Keratinocyte (primary cell): ENCODE data around the gene C5. TPM values are rescaled to one million over a fixed set of nuclear protein-coding genes. Genes with fewer than 3 reads are reported as not detected.
A peak's percentile ranks its signal among the peaks of the same experiment; 100 is the strongest.

Experiments used
- DNase-seq: peaks from one replicate; pipeline ENCODE4 v3.0.0-alpha.2; 2011; ENCODE audit warnings: low read depth, missing footprints, low spot score
- FAIRE-seq: peaks from 2 replicates; lab custom pipeline; 2011; peaks lifted over from hg19 to GRCh38; lab: Jason Lieb, UNC
- H2AFZ ChIP-seq: 2 replicates; pipeline ENCODE4 v1.6.0; 2012; ENCODE audit warnings: low read length, control low read depth, inconsistent platforms; ENCODE audit not compliant: control insufficient read depth
- H3K27ac ChIP-seq: 2 replicates; pipeline ENCODE4 v1.5.1; 2011; ENCODE audit warnings: low read length; ENCODE audit not compliant: control insufficient read depth, insufficient read depth
- H3K27me3 ChIP-seq: 3 replicates; pipeline ENCODE4 v1.6.0; 2011; ENCODE audit warnings: low read length; ENCODE audit not compliant: control insufficient read depth, insufficient read depth; ENCODE audit errors: extremely low read depth
- H3K36me3 ChIP-seq, 2 experiments: 2 replicates in 1 of 2; 3 replicates in 1 of 2; pipeline ENCODE4 v1.5.1; 2011; ENCODE audit warnings: low read length in 2 of 2, mild to moderate bottlenecking in 1 of 2; ENCODE audit not compliant: control insufficient read depth in 2 of 2, insufficient read depth in 2 of 2; ENCODE audit errors: extremely low read depth in 1 of 2
- H3K4me1 ChIP-seq: 3 replicates; pipeline ENCODE4 v1.5.1; 2011; ENCODE audit warnings: low read length; ENCODE audit not compliant: control insufficient read depth, insufficient read depth; ENCODE audit errors: extremely low read depth
- H3K4me2 ChIP-seq: 3 replicates; pipeline ENCODE4 v1.6.0; 2011; ENCODE audit warnings: low read depth, low read length; ENCODE audit not compliant: control insufficient read depth, insufficient read depth; ENCODE audit errors: extremely low read depth
- H3K4me3 ChIP-seq, 3 experiments: fragments of 200-600 bp in 1 of 3; sonication (generic) in 1 of 3; 2 replicates in 2 of 3; 3 replicates in 1 of 3; pipeline ENCODE4 v1.5.1; 2011 to 2016; ENCODE audit warnings: low read length in 3 of 3, mild to moderate bottlenecking in 3 of 3, control low read depth in 2 of 3, inconsistent platforms in 1 of 3, low read depth in 1 of 3, mixed read lengths in 1 of 3, mixed run types in 1 of 3, moderate library complexity in 1 of 3; ENCODE audit not compliant: control insufficient read depth in 2 of 3, insufficient read depth in 2 of 3; ENCODE audit errors: extremely low read depth in 1 of 3
- H3K79me2 ChIP-seq: 2 replicates; pipeline ENCODE4 v1.6.0; 2012; ENCODE audit warnings: low read length; ENCODE audit not compliant: control insufficient read depth, insufficient read depth
- H3K9ac ChIP-seq: 3 replicates; pipeline ENCODE4 v1.6.0; 2011; ENCODE audit warnings: low read length; ENCODE audit not compliant: control insufficient read depth, insufficient read depth; ENCODE audit errors: extremely low read depth
- H3K9me1 ChIP-seq: 3 replicates; pipeline ENCODE4 v1.6.0; 2011; ENCODE audit warnings: low read length; ENCODE audit not compliant: control insufficient read depth, insufficient read depth; ENCODE audit errors: extremely low read depth
- H3K9me3 ChIP-seq: 2 replicates; pipeline ENCODE4 v1.5.1; 2012; ENCODE audit warnings: low read depth, low read length; ENCODE audit not compliant: control insufficient read depth
- H4K20me1 ChIP-seq: 3 replicates; pipeline ENCODE4 v1.6.0; 2011; ENCODE audit warnings: low read length; ENCODE audit not compliant: control insufficient read depth, insufficient read depth; ENCODE audit errors: extremely low read depth
- EZH2 ChIP-seq: IDR thresholded peaks from one replicate; pipeline ENCODE4 v1.6.1; 2012; ENCODE audit warnings: inconsistent platforms, mild to moderate bottlenecking, low read length, moderate library complexity
- dilution Hi-C: fragments of 300-500 bp; cut with MboI; formaldehyde crosslinking; loops from one replicate; pipeline ENCODE4 v1.7.0; 2020; ENCODE audit warnings: low sequenced_read_pairs; ENCODE audit not compliant: extremely low pct_ligation_motif_present
- polyA plus RNA-seq, 5 experiments: library from polyadenylated mRNA; depleted of rRNA in 3 of 5; stranded (reverse) in 3 of 5; stranded (forward) in 1 of 5; unstranded in 1 of 5; fragments of >200 nt; gene quantifications; 1 replicate in 1 of 5; 2 replicates in 3 of 5; 3 replicates in 1 of 5; pipeline versions ENCODE4 v1.2.1 to v1.2.3, GENCODE V29; 2011 to 2012; ENCODE audit warnings: missing spikeins in 2 of 5, low read depth in 1 of 5, low replicate concordance in 1 of 5
- TF ChIP-seq, protein P1 (sequence below), 3 experiments: IDR thresholded peaks in 1 of 3; conservative IDR thresholded peaks in 1 of 3; optimal IDR thresholded peaks in 1 of 3; 2 replicates in 2 of 3; 3 replicates in 1 of 3; pipeline versions ENCODE3 to v1.5.1; 2011; ENCODE audit warnings: low read length in 3 of 3, mild to moderate bottlenecking in 3 of 3, moderate library complexity in 2 of 3, control low read depth in 1 of 3, inconsistent platforms in 1 of 3; ENCODE audit not compliant: insufficient read depth in 2 of 3; ENCODE audit errors: extremely low read depth in 1 of 3

The C5 gene
- polyA plus RNA-seq, 1 donor (not counting 4 experiments of a cell fraction or from before 2014, with no cell fraction given): 0.76 TPM

DNA sequence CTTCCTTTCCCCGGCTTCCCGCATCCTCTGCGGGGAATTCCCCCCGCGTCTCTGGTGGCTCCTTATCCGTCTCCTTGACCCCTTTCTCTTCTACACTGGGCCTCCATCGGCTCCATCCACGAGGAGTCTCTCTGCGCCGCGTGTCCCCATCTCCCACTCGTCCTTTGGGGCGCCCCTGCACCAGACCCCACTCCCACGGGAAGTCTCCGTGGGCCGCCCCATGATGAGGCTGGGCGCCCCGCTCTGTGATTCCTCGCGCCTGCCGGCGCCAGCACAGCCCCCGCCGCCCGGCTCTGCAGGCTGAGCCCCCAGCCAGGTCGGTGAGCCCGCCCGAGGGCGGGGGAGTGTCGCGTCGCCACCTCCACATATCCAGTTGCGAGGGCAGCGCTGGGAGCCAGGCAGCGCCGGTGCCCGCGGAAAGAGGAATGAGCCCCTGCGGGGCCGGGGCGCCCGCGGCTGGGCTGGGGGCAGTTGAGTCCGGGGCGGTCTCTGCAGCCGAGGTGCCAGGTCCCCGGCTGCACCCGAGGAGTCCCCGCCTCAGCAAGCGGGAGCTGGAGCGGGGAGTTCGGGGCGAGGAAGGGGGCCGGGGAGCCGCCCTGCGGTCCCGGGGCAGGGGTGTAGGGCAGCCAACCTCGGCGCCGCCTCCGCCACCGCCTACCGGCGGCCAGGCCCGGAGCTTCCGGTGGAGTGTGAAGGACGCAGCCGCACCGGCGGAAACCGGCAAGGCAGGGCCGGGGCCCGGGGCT lies 121.4 kb downstream of the C5 start:
- H3K9me1 ChIP-seq: no peaks in the 10 kb centered on the region
- no peaks in the 10 kb centered on the region for H4K20me1 ChIP-seq
- H3K4me1 ChIP-seq: peaks cover 28% of the 10 kb centered on the region
- peak overlapping the region; percentile 47 for H3K27ac ChIP-seq
- H3K36me3 ChIP-seq: no peaks in the 10 kb centered on the region
- TF ChIP-seq, protein P1, sequence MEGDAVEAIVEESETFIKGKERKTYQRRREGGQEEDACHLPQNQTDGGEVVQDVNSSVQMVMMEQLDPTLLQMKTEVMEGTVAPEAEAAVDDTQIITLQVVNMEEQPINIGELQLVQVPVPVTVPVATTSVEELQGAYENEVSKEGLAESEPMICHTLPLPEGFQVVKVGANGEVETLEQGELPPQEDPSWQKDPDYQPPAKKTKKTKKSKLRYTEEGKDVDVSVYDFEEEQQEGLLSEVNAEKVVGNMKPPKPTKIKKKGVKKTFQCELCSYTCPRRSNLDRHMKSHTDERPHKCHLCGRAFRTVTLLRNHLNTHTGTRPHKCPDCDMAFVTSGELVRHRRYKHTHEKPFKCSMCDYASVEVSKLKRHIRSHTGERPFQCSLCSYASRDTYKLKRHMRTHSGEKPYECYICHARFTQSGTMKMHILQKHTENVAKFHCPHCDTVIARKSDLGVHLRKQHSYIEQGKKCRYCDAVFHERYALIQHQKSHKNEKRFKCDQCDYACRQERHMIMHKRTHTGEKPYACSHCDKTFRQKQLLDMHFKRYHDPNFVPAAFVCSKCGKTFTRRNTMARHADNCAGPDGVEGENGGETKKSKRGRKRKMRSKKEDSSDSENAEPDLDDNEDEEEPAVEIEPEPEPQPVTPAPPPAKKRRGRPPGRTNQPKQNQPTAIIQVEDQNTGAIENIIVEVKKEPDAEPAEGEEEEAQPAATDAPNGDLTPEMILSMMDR (optimal IDR thresholded peaks at IDR 0.05 in 1 of 3, IDR thresholded peaks at IDR 0.05 in 1 of 3, conservative IDR thresholded peaks at IDR 0.05 in 1 of 3; ENCODE audit: extremely low read depth in 1 of 3, insufficient read depth in 2 of 3, low read length in 3 of 3): no peak
- TF ChIP-seq EZH2: no peak
- H3K79me2 ChIP-seq: no peaks in the 10 kb centered on the region
- peak overlapping the region; percentile 80 for H2AFZ ChIP-seq
- peak overlapping the region; percentile 89 for H3K4me2 ChIP-seq
- no peak for DNase-seq
- no peaks in the 10 kb centered on the region for H3K27me3 ChIP-seq
- no peak for FAIRE-seq
- dilution Hi-C loops: no loop called here
- H3K9ac ChIP-seq: peak overlapping the region; percentile 71
- H3K9me3 ChIP-seq: no peaks in the 10 kb centered on the region
- peak overlapping the region; percentile 52 to 71 (median 67) for H3K4me3 ChIP-seq

DNA sequence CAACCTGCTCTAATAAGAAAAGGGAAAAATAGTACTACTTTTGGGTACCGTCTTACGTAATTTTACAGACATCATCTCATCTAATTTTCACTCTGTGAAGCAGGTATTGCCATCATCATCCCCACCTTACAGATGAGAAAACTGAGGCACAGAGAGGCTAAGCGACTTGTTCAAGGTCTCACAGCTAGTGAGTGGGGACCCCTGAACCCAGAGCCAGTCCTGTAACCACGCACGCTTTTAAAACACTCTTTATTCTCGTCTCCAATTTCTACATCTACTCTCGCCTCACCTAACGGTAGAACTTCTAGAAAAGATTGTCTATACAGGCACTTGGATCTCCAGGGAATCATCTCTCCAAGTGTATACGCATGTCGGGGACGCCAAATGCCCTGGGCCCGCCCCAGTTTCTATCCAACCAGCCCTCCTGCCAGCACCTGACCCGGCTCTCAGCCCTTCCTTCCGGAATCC lies 122.0 kb downstream of the C5 start:
- Histone ChIP-seq H3K9ac (peak overlapping the region; percentile 71), H3K36me3 (no peaks in the 10 kb centered on the region), H3K27me3 (no peaks in the 10 kb centered on the region), H3K4me3 (peak overlapping the region; percentile 52 to 71 (median 67)), H3K4me1 (peaks cover 28% of the 10 kb centered on the region), H3K27ac (no peak overlapping the region), H4K20me1 (no peaks in the 10 kb centered on the region), H3K9me1 (no peaks in the 10 kb centered on the region), H3K79me2 (no peaks in the 10 kb centered on the region), H3K9me3 (no peaks in the 10 kb centered on the region), H3K4me2 (peak overlapping the region; percentile 89), H2AFZ (peak overlapping the region; percentile 80)
- dilution Hi-C loops: no loop called here
- FAIRE-seq: no peak
- DNase-seq: no peak
- TF ChIP-seq EZH2: no peak
- TF ChIP-seq, protein P1 (optimal IDR thresholded peaks at IDR 0.05 in 1 of 3, IDR thresholded peaks at IDR 0.05 in 1 of 3, conservative IDR thresholded peaks at IDR 0.05 in 1 of 3; ENCODE audit: extremely low read depth in 1 of 3, insufficient read depth in 2 of 3, low read length in 3 of 3): no peak
